ENCODE results near the gene SLC30A1. TPM values are rescaled to one million over a fixed set of nuclear protein-coding genes. Genes with fewer than 3 reads are reported as not detected.

SLC30A1 gene
- total RNA-seq, 2 donors from 2014 or later: 20.7 to 25.8 TPM

DNA sequence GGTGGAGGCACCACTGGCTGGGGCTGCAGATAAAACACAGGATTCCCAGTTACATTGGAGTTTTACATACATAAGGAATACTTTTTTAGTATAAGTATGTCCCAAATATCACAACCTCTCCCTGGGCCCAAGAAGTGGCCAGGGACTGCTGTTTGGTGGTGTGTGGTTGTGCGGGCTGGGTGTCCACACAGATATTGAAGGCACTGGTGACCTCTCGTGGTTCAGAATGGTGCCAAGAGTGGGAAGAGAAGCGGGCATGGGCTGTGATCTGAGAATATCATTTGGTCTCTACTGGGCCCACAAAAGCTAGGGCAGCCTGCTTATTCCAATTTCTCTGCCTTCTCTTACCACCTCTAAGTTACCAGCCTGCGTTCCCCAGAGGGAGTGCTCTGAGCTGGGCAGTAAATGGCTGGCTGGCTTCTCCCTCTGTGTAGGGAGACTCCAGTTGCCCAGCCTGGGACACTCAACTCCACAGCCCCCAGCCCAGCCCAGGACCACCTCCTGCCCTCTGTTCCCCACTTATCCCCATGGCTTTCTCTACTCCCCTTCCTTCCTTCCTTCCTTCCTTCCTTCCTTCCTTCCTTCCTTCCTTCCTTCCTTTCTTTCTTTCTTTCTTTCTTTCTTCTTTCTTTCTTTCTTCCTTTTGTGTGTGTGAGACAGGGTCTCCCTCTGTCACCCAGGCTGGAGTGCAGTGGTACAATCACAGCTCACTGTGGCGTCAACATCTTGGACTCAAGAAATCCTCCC lies 44.2 kb downstream of the SLC30A1 start:
- intact Hi-C loops (cut with DNase I): no loop called here

DNA sequence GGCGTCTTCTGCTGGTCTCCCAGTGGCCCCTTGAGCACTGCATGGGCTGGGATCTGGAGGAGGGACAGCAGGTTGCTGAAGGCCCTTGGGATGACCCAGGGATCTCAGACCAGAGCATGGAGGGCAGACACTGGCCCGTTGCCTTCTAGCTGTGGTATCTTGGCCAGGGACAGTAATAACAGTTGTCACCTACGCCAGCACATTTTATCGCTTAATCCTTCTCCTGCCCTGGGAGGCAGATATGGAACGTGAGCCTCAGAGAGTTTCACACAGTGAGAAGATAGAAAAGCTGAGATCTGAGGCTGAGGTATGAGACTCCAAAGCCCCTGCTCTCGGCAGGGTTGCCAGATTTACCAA lies 46.9 kb downstream of the SLC30A1 start:
- DNase-seq (ENCODE audit: low spot score): no peak
- intact Hi-C loops (cut with DNase I): no loop called here

More for the DNA sequence above, 44.2 kb downstream of the SLC30A1 start:
- no peak for DNase-seq (ENCODE audit: low spot score)

DNA sequence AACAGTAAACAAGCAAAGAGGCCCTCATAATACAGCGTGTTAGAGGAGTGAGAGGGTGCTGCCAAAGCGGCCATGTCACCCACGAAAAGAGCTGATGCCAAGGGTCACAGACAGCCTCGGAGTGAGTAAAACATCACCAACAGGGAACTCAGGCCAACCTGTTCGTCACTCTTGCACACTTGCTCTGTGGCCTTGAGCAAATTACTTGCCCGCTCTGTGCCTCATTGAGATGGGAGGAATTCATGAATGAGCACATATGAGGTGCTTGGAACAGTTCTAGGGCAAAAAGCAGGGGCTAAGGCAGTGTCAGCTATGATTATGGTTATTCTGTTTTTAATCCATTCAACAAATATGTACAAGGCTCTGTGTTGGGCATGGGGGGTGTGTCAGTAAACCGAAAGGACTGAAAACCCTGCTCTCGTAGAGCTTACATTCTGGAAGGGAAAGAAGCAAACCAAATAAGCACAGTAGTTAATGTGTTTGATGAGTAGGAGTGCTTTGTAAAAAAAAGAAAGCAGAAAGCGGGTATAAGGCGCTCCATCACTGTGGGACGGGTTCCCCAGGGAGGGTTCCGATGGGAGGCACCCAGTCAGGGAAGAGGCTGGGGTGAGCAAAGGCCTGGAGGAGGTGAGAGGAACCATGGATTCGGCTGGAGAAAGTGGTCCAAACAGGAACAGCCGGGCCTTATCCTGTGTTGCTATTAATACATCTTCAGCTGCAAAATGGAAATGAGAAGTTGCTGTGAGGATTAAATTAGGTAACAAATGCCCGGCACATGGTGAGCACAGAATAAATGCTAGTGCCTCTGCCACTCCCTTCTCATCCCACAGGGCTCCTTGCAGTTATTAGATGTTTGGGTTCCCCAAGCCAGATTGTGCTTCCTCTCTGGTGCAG lies 47.5 kb downstream of the SLC30A1 start:
- no peak for DNase-seq (ENCODE audit: low spot score)
- intact Hi-C loops (cut with DNase I): no loop called here

DNA sequence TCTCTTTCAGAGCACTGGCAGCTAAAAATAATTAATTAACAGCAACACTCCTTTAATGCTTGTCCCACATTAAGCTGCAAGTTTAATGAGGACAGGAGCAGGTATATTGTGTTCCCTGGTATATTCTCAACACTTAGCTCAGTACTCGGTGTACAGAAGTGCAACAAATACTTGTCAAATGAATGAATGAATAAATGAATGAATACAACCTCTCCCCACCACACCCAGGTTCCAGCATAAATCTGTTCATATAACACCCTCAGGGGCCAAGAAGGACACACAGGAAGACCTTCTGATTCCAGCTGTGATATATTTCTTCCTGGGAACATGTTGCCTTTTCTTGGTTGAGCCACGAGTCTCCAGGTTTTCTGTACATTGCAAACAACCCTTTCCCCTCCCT lies 48.9 kb downstream of the SLC30A1 start:
- intact Hi-C loops (cut with DNase I): no loop called here
- no peak for DNase-seq (ENCODE audit: low spot score)

DNA sequence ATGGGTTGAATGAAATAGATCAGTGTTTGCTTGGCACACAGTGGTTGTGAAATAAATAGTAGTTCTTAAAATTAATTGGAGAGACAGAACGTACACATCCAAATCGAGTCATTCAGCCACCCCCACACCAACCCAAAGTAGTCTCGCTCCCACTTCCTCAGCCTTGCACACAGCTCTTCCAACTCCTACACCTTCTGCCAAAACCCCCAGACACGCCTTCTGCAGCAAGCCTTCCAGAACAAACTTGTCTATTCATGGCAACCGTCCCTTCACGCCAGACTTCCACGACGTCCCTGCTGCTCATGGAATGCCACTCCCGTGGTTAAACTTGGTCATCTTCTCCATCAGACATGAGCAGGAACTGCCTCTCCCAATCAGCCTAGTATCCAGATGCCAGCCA lies 49.5 kb downstream of the SLC30A1 start:
- intact Hi-C loops (cut with DNase I): no loop called here
- no peak for DNase-seq (ENCODE audit: low spot score)

DNA sequence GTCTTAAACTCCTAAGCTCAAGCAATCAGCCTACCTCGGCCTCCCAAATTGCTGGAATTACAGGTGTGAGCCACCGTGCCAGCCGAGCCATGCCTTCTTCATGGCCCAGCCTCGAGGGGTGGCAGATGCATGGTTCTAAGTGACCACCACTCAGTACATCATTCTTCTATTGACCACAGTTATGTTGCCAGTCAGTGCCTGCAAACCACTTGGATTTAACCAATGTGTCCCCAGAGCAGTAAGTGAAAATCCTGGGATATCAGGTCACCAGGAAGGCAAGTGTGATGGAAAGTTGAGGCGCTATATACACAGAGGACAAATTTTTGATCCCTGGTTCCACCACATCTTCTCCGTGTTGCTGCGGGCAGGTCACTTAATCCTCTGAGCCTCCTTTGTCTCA lies 50.0 kb downstream of the SLC30A1 start:
- intact Hi-C loops (cut with DNase I): no loop called here
- no peak for DNase-seq (ENCODE audit: low spot score)

DNA sequence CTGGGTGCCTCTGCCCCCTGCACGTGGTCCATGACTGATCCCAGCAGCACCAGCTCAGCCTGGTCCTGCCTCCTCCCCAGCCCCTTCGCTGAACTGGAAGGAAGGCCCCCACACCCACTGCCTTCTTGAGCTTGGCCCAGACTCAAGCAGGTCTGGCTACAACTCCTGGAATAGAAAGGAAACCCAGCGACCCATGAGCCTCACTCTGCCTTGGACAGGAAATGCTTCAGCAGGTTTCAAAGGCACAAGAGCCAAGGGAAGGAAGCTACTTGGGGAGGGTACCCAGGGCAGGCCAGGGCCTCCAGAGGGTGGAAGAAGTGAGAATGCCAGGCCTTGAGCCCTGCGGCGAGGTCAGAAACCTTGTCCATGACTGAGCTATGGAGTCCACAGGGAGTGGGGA lies 51.1 kb downstream of the SLC30A1 start:
- DNase-seq (ENCODE audit: low spot score): no peak
- intact Hi-C loops (cut with DNase I): no loop called here

DNA sequence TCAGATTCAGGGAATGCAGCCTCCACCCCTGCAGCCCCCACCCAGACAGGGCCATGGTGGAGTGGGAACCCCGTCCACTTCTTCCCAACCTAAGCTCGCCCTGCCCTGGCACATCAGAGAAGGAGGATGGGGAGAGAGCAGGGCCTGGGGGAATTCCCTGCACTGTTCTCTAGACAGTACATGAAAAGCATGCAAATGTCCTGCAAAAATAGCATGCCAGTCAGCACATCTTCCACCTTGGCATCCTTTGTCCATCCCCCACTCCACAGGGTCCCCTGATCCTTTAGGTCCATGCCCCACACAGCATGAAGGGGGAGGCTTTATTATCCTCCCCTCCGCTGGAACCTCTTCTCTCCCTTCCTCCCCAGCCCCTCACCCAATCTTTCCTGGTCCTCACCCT lies 52.0 kb downstream of the SLC30A1 start:
- no peak for DNase-seq (ENCODE audit: low spot score)
- intact Hi-C loops (cut with DNase I): no loop called here

DNA sequence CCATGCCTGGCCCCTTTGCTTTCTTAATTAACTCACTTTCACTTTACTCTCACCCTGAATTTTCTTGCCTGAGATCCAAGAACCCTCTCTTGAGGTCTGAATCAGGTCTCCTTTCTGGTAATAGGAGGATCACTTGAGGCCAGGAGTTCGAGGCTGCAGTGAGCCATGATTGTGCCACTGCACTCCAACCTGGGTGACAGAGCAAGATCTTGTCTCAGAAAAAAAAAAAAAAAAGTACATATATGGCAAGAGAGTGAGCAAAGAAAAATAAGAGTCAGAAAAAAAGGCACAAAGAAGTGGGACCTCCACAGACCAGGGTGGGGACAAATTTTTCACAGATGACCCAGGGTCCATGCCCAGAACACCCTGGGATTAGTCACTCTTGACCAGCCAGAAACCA lies 52.9 kb downstream of the SLC30A1 start:
- intact Hi-C loops (cut with DNase I): no loop called here
- DNase-seq (ENCODE audit: low spot score): no peak

DNA sequence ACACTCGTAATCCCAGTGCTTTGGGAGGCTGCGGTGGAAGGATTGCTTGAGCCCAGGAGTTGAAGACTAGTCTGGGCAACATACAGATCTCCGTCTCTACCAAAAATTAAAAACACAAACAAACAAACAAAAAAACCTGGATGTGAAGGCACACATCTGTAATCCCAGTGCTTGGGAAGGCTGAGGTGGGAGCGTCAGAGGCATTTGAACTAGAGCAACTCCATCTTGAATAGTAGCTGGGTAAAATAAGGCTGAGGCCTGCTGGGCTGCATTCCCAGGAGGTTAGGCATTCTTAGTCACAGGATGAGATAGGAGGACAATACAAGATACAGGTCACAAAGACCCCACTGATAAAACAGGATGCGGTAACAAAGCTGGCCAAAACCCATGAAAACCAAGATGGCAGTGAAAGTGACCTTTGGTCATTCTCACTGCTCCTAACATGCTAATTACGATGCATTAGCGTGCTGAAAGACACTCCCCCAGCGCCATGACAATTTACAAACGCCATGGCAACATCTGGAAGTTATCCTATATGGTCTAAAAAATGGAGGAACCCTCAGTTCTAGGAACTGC lies 53.8 kb downstream of the SLC30A1 start:
- intact Hi-C loops (cut with DNase I): no loop called here
- no peak for DNase-seq (ENCODE audit: low spot score)

DNA sequence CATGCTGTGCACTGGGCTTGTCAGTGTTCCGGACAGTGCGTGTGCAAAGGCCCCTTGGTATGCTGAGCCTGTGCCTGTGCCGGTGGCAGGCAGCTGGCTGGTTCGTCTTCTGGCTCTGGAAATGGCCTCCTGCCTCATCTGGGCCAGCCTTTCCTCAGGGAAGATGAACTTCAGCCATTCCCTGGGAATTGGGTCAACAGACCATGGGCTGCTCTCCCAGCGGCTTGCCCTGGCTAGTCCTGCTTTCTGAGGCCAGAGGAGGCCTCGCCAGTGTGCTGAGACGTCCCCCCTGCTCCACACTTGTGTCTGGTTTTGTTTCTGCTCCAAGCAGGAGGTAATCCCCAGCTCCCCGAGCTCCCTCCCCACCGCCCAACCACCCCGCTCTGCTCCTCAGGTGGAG lies 54.4 kb downstream of the SLC30A1 start:
- intact Hi-C loops (cut with DNase I): no loop called here
- no peak for DNase-seq (ENCODE audit: low spot score)

DNA sequence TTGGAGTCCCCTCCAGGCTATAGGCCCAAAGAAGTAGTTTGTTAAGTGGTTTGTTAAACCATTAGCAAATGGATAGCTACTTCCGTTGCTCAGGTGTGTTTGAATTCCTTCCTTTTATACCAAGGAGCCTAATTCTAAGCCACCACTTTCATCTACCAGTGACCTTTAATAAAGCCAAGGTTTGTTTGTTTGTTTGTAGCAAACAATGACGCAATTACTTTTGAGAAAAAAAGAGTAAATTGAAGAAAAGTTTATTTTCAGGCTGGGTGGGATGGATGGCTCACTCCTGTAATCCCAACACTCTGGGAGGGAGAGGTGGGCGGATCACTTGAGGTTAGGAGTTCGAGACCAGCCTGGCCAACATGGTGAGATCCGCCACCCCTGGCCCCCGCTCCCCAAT lies 56.2 kb downstream of the SLC30A1 start:
- intact Hi-C loops (cut with DNase I): no loop called here

More for the DNA sequence above, 56.2 kb downstream of the SLC30A1 start:
- no peak for DNase-seq (ENCODE audit: low spot score)

Other genes starting within 250 kb of the SLC30A1 start
- gene RD3, start 87.0 kb downstream of the SLC30A1 start, total RNA-seq: under 1 TPM; 0.10 to 0.69 TPM
- not detected for gene NEK2, start 96.5 kb upstream of the SLC30A1 start, total RNA-seq